ENCODE data around the gene SEPTIN12.

The SEPTIN12 gene

GRCh38 chr16:4765511-4766474 is 22.4 kb downstream of the SEPTIN12 start:
- DNase-seq = no peak
- in situ Hi-C loops (cut with MboI; ENCODE audit: low pct_unique_long_range_greater_than_20kb, low sequenced_read_pairs) = no loop called here

- no peak for DNase-seq
- in situ Hi-C loops (cut with MboI; ENCODE audit: low pct_unique_long_range_greater_than_20kb, low sequenced_read_pairs) = no loop called here
Measured at GRCh38 chr16:4763791-4764190, 24.4 kb downstream of the SEPTIN12 start.

GRCh38 chr16:4762205-4762604 is 25.9 kb downstream of the SEPTIN12 start:
- in situ Hi-C loops (cut with MboI; ENCODE audit: low pct_unique_long_range_greater_than_20kb, low sequenced_read_pairs) = no loop called here
- DNase-seq = no peak

- in situ Hi-C loops (cut with MboI; ENCODE audit: low pct_unique_long_range_greater_than_20kb, low sequenced_read_pairs) = no loop called here
- no peak for DNase-seq
Measured at GRCh38 chr16:4760221-4760910, 27.8 kb downstream of the SEPTIN12 start.

DNA sequence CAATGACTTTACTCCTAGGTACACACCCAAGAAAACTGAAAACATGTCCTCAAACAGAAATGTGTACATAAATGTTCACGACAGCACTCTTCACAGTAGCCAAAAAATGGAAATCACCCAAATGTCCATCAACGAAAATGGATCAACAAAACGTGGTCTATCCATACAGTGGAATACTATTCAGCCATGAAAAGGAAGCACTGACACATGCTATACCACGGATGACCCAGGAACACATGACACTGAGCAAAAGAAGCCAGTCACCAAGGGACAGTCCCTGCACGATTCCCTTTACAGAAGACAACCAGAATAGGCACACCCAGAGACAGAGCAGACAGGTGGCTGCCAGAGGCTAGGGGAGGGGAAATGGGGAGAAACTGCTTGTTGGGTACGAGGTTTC is 32.5 kb downstream of the SEPTIN12 start:
- no peak for DNase-seq
- in situ Hi-C loops (cut with MboI; ENCODE audit: low pct_unique_long_range_greater_than_20kb, low sequenced_read_pairs) = no loop called here

DNA sequence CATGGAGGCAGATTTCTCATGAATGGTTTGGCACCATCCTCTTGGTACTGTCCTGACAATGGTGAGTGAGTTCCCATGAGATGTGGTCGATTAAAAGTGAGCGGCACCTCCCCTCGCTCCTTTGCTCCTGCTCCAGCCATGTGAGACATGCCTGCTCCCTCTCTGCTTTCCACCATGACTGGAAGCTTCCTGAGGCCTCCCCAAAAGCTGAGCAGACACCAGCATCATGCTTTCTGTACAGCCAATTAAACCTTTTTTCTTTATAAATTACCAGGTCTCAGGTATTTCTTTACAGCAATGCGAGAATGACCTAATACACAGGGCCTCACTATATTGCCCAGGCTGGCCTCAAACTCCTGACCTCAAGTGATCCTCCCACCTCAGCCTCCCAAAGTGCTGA is 33.3 kb downstream of the SEPTIN12 start:
- no peak for DNase-seq
- in situ Hi-C loops (cut with MboI; ENCODE audit: low pct_unique_long_range_greater_than_20kb, low sequenced_read_pairs) = no loop called here

DNA sequence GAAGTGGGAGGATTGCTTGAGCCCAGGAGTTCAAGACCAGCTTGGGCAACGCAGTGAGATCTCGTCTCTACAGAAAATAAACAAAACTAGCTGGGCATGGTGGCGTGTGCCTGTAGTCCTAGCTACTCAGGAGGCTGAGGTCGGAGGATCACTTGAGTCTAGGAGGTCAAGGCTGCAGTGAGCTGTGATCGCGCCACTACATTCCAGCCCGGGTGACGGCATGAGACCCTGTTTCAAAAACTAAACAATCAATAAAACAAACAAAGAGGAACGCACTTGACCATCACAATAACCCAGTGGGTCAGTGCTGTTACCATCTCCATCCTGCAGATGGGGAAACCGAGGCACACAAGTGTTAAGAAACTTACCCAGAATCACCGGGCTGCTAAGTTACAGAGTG is 34.9 kb downstream of the SEPTIN12 start:
- DNase-seq = no peak
- in situ Hi-C loops (cut with MboI; ENCODE audit: low pct_unique_long_range_greater_than_20kb, low sequenced_read_pairs) = no loop called here

- in situ Hi-C loops (cut with MboI; ENCODE audit: low pct_unique_long_range_greater_than_20kb, low sequenced_read_pairs) = no loop called here
- DNase-seq = no peak
Measured at GRCh38 chr16:4752351-4753100, 35.6 kb downstream of the SEPTIN12 start.

GRCh38 chr16:4750896-4751295 is 37.2 kb downstream of the SEPTIN12 start:
- no peak for DNase-seq
- in situ Hi-C loops (cut with MboI; ENCODE audit: low pct_unique_long_range_greater_than_20kb, low sequenced_read_pairs) = no loop called here

DNA sequence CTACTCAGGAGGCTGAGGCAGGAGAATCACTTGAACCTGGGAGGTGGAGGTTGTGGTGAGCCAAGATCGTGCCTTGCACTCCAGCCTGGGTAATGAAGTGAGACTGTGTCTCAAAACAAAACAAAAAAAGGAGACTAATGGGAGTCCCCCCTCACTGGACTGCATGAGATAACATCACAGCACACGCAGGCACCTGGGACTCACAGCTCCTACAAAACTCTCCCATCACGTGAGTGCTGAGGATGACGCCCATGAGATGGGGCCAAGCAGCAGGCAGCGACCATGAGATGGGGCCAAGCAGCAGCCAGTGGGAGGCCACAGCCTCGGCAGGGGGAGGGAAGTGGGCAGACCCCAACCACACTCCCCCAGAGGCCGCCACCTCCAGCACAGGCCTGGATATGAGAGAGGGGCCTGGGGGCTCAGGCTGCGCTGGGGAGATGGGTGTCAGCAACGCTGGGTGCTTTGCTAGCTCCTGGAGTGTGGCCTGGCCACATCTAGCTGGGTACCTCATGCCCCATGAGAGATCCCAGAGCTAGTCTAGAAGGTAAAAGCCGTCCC is 38.4 kb downstream of the SEPTIN12 start:
- in situ Hi-C loops (cut with MboI; ENCODE audit: low pct_unique_long_range_greater_than_20kb, low sequenced_read_pairs) = no loop called here

GRCh38 chr16:4748682-4749411 is 39.3 kb downstream of the SEPTIN12 start:
- DNase-seq = no peak
- in situ Hi-C loops (cut with MboI; ENCODE audit: low pct_unique_long_range_greater_than_20kb, low sequenced_read_pairs) = no loop called here

More for the DNA sequence above, 38.4 kb downstream of the SEPTIN12 start:
- no peak for DNase-seq

DNA sequence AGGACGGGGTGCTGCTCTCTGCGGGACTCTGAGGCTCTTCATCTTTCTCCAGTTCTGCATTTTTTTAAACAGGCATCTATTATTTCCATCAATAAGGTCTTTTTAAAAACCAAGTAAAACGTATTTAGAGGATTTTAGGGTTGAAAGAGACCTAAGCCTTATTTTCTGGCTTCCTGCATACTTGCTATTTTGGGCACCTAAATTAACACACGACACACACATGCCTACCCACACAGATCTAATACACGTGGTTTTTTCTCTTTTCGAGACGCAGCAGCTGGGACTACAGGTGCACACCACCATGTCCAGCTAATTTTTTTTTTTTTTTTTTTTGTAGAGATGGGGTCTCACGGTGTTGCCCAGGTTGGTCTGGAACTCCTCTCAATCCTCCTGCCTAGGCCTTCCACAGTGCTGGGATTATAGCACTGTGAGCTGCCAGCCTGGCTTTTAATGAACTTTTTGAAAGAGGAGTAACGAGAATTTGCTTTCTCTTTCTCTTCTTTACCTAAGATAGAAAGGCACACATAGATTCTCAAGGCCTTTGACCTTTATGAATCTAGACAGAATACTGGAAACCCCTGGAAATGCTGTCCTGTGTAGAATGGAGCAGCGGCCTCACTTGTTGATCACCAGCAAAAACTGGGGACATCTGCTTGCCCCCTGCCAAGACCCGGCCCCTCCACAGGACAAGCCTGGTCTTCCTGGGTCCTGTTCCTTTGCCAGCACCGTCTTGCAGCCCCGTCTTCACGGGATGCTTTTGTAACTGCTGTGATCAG is 40.1 kb downstream of the SEPTIN12 start:
- DNase-seq = no peak
- in situ Hi-C loops (cut with MboI; ENCODE audit: low pct_unique_long_range_greater_than_20kb, low sequenced_read_pairs) = no loop called here

DNA sequence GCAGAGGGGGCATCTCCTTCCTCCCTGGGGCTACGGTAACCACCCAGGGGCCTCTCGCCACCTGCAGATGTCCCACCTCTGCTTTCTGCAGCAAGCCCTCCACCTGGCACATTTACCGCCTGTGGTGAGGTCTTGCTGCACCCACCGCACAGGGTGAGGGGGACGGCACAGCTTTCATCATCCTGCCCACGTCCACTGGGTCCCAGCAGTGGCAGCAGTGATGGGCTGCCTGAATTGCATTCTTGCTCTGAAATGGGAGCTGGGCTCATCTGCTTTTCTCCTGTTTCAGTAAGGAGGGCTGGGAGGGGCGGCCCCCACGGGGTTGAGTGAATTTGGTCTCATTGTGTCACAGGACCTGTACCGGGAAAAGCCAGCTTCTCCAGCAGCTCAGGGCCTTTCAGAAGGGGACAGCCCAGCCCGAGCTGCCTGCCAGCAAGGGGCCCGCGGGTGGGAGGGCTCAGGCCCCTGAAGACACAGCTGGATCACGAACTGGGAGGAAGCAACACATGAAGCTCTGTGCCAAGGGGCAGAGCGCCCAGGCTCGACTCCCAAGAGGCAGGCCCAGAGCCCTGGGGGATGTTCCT is 41.1 kb downstream of the SEPTIN12 start:
- in situ Hi-C loops (cut with MboI; ENCODE audit: low pct_unique_long_range_greater_than_20kb, low sequenced_read_pairs) = no loop called here
- no peak for DNase-seq

- in situ Hi-C loops (cut with MboI; ENCODE audit: low pct_unique_long_range_greater_than_20kb, low sequenced_read_pairs) = no loop called here
Measured at GRCh38 chr16:4746215-4746614, 41.9 kb downstream of the SEPTIN12 start.

DNA sequence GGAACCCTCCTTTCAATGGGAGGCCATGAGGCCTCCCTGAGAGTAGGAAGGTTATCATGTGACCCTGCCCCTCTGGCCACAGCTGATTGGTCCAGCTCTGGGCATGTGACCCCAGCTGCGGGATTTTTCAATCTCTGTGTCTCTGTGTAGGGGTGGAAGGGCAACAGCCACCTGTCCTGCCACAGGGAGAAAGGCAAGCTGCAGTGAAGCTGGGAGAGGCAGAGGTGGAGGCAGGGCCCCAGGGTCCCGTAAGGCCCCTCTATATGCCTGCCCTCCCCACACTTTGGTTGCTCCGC is 42.9 kb downstream of the SEPTIN12 start:
- in situ Hi-C loops (cut with MboI; ENCODE audit: low pct_unique_long_range_greater_than_20kb, low sequenced_read_pairs) = no loop called here

More at GRCh38 chr16:4746215-4746614, 41.9 kb downstream of the SEPTIN12 start:
- DNase-seq = no peak

DNA sequence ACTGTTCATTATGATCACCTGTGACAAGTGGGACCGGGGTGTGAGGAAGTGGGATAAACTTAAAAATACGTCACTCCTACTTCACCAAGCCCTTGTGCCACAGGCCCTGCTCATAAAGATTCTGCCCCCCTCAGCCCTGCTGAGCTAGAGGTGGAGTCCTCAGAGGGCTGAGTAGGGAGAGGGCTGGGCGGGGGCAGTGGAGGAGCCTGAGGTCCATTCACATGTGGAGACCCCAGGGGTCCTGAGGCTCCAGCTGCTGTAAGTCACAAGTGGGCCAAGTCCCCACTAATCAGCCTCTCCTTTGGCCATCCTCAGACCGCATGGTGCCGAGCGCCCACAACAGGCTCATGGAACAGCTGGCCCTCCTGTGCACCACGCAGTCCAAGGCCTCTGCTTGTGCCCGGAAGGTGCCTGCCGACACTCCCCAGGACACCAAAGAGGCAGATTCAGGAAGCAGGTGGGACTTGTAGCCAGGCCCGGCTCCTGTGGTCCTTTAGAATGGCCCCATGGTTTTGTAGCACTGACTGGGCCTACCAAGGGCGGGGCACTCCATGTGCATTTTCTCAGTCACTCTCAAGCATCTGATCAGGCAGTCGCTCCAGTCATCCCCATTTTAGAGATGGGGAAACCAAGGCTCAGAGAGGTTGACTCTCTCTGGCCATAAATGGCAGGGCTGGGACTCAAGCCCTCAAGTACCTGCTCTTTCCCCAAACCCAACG is 43.4 kb downstream of the SEPTIN12 start:
- in situ Hi-C loops (cut with MboI; ENCODE audit: low pct_unique_long_range_greater_than_20kb, low sequenced_read_pairs) = no loop called here
- DNase-seq = no peak

More for the DNA sequence above, 42.9 kb downstream of the SEPTIN12 start:
- DNase-seq = no peak

GRCh38 chr16:4743226-4743878 is 44.8 kb downstream of the SEPTIN12 start:
- in situ Hi-C loops (cut with MboI; ENCODE audit: low pct_unique_long_range_greater_than_20kb, low sequenced_read_pairs) = no loop called here
- no peak for DNase-seq

Data from KBM-7 (cell line).